ENCODE data around the gene PSMA6. TPM values are rescaled to one million over a fixed set of nuclear protein-coding genes. Genes with fewer than 3 reads are reported as not detected.

PSMA6 gene
- total and polyA plus RNA-seq, 2 of the 13 experiments (the other 11 are each of a cell fraction or from before 2014, with no cell fraction given), result 525 to 1,109 TPM

GRCh38 chr14:35301735-35302528 is 9.8 kb downstream of the PSMA6 start (continued):
- no peak for TF ChIP-seq CSRNP1 (CRISPR knock-in tag; IDR thresholded peaks at IDR 0.05)
- TF ChIP-seq DR1 (CRISPR knock-in tag; IDR thresholded peaks at IDR 0.05), result no peak

GRCh38 chr14:35303149-35303935 is 11.2 kb downstream of the PSMA6 start:
- Histone ChIP-seq H2AFZ (ENCODE audit: low read length) (no peak overlapping the region), H3K27ac (ENCODE audit: extremely low read length, insufficient read depth, low read length) (no peak overlapping the region), H3K4me2 (ENCODE audit: low read depth, low read length) (no peak overlapping the region), H3K79me2 (ENCODE audit: insufficient read depth, low read length) (peaks cover 98% of the 10 kb centered on the region), H3K4me1 (ENCODE audit: insufficient read depth, low read length) (peaks cover 11% of the 10 kb centered on the region; the same call in 1 of the 2 replicates), H3K4me3 (replicated peaks in 1 of 3; ENCODE audit: insufficient read depth in 1 of 3, low read depth in 2 of 3, low read length in 3 of 3) (no peak overlapping the region), H3K9me3 (ENCODE audit: low read length) (no peaks in the 10 kb centered on the region), H3K27me3 (ENCODE audit: control insufficient read depth in 1 of 2, insufficient read depth in 2 of 2, low read length in 2 of 2) (no peaks in the 10 kb centered on the region), H3K9ac (ENCODE audit: insufficient read depth, low read depth, low read length) (no peak overlapping the region), H3K36me3 (replicated peaks in 1 of 2; ENCODE audit: control insufficient read depth in 1 of 2, insufficient read depth in 2 of 2, low read length in 2 of 2) (peaks cover 24 to 46% of the 10 kb centered on the region in 2 experiments; a peak in 4 of 5 replicates), H4K20me1 (ENCODE audit: insufficient read depth, low read length) (peaks cover 47% of the 10 kb centered on the region)
- BruUV-seq (replicated peaks), result no TSS peak
- WGBS (ENCODE audit: low lambda C conversion rate), result 89% methylated on average over 4 of the region's 4 CpGs
- intact Hi-C loops (cut with micrococcal nuclease; ENCODE audit: unreplicated experiment), result no loop called here
- in situ Hi-C loops (cut with HindIII; ENCODE audit: extremely low pct_ligation_motif_present, low pct_unique_long_range_greater_than_20kb), result no loop called here
- TF ChIP-seq YEATS2 (CRISPR knock-in tag; IDR thresholded peaks at IDR 0.05; ENCODE audit: borderline replicate concordance) (no peak), HNF1B (CRISPR knock-in tag; IDR thresholded peaks at IDR 0.05) (no peak), SIX1 (CRISPR knock-in tag; IDR thresholded peaks at IDR 0.05; ENCODE audit: borderline replicate concordance) (no peak), HMGA1 (CRISPR knock-in tag; conservative IDR thresholded peaks at IDR 0.05) (no peak), ZNF234 (CRISPR knock-in tag; conservative IDR thresholded peaks at IDR 0.05) (0 out of 2 replicates have a peak, but pooled peaks have one; percentile 41), NAIF1 (CRISPR knock-in tag; IDR thresholded peaks at IDR 0.05; ENCODE audit: borderline replicate concordance) (peak; percentile 24; the same call in 1 of the 2 replicates), RARG (CRISPR knock-in tag; IDR thresholded peaks at IDR 0.05; ENCODE audit: low read depth) (no peak), ZNF784 (CRISPR knock-in tag; IDR thresholded peaks at IDR 0.05; ENCODE audit: borderline replicate concordance) (no peak), ZSCAN21 (CRISPR knock-in tag; IDR thresholded peaks at IDR 0.05; ENCODE audit: borderline replicate concordance) (no peak), POLR2AphosphoS2 (IDR thresholded peaks at IDR 0.05; ENCODE audit: low read depth, low read length) (no peak)
- ATAC-seq, result no peak
- no peak for FAIRE-seq
- POLR2A ChIA-PET, result interaction anchor here (0.5 to 10.5 kb wide), 4 partner anchors 12 to 116 kb away, joined by 3 to 95 read pairs (median 6); partner anchors contain the start of genes NFKBIA and PSMA6
- no peak for DNase-seq (ENCODE audit: low spot score)
- CTCF ChIA-PET (ENCODE audit: low intra/inter-chr PET ratio, low total read pairs), result no interaction called here
